Caco-2 (cell line): ENCODE data around the gene SP100. TPM values are rescaled to one million over a fixed set of nuclear protein-coding genes. Genes with fewer than 3 reads are reported as not detected.

Source experiments
- Bru-seq: library from RNA; stranded (reverse); fragments of 400-500 nt; gene quantifications from one replicate; lab custom pipeline; 2021; lab: Mats Ljungman, UMichigan
- BruChase-seq, 2 experiments: library from RNA; stranded (reverse); fragments of 400-500 nt; gene quantifications; one replicate each; lab custom pipeline; 2021; lab: Mats Ljungman, UMichigan
- BruUV-seq: library from RNA; stranded (reverse); fragments of 400-500 nt; replicated peaks from 2 replicates; lab custom pipeline; 2021; lab: Mats Ljungman, UMichigan
- CTCF ChIA-PET: fragments of 300-600 bp; sonication (Branson Sonifier 250); formaldehyde crosslinking; loops from one replicate; lab custom pipeline; 2022; ENCODE audit warnings: antibody characterized with exemption; lab: Charles Lee
- POLR2A ChIA-PET: fragments of 300-600 bp; sonication (Branson Sonifier 250); formaldehyde crosslinking; loops from one replicate; lab custom pipeline; 2022; ENCODE audit warnings: antibody characterized with exemption; lab: Charles Lee
- DNase-seq, 2 experiments: peaks; one replicate each; pipeline versions ENCODE4 v3.0.0 to v3.0.0-alpha.2; 2020 to 2022
- H3K27me3 ChIP-seq: replicated peaks from 2 replicates; pipeline ENCODE4 v1.6.0; 2011; ENCODE audit warnings: low read length; ENCODE audit not compliant: control insufficient read depth, insufficient read depth
- H3K36me3 ChIP-seq: 2 replicates; pipeline ENCODE4 v1.5.1; 2011; ENCODE audit warnings: low read length; ENCODE audit not compliant: control insufficient read depth, insufficient read depth
- H3K4me1 ChIP-seq: fragments of 250-450 bp; sonication (Bioruptor Pico); 2 replicates; pipeline ENCODE4 v1.5.1; 2020; ENCODE audit warnings: mild to moderate bottlenecking
- H3K4me3 ChIP-seq: 2 replicates; pipeline ENCODE4 v1.5.1; 2011; ENCODE audit warnings: low read depth, mild to moderate bottlenecking, control low read depth, low read length
- H3K9me3 ChIP-seq: fragments of 250-450 bp; sonication (Bioruptor Pico); 2 replicates; pipeline ENCODE4 v1.5.1; 2020; ENCODE audit warnings: mild to moderate bottlenecking, moderate library complexity
- H3K27ac Mint-ChIP-seq: one replicate; pipeline ENCODE4 v1.8.0; 2022; ENCODE audit warnings: mixed read lengths; ENCODE audit not compliant: unreplicated experiment
- H3K27me3 Mint-ChIP-seq: one replicate; pipeline ENCODE4 v1.8.0; 2022; ENCODE audit warnings: mixed read lengths; ENCODE audit not compliant: insufficient read depth, unreplicated experiment
- H3K36me3 Mint-ChIP-seq: one replicate; pipeline ENCODE4 v1.8.0; 2022; ENCODE audit warnings: mild to moderate bottlenecking, mixed read lengths; ENCODE audit not compliant: insufficient read depth, unreplicated experiment
- H3K4me1 Mint-ChIP-seq: one replicate; pipeline ENCODE4 v1.8.0; 2022; ENCODE audit warnings: low read depth, mixed read lengths; ENCODE audit not compliant: unreplicated experiment
- H3K4me3 Mint-ChIP-seq: one replicate; pipeline ENCODE4 v1.8.0; 2022; ENCODE audit warnings: mild to moderate bottlenecking, moderate library complexity, mixed read lengths; ENCODE audit not compliant: unreplicated experiment
- H3K9me3 Mint-ChIP-seq: one replicate; pipeline ENCODE4 v1.8.0; 2022; ENCODE audit warnings: mixed read lengths; ENCODE audit not compliant: unreplicated experiment
- intact Hi-C: fragments of 100-400 bp; cut with micrococcal nuclease; formaldehyde crosslinking; loops from one replicate; pipeline ENCODE4 v1.10.0; 2022; ENCODE audit not compliant: unreplicated experiment
- long read RNA-seq: library from polyadenylated mRNA; stranded (forward); transcript quantifications from one replicate; pipeline ENCODE4 v2.0.0, GENCODE V29; 2022
- total RNA-seq: library from RNA; stranded (reverse); gene quantifications from 2 replicates; pipeline ENCODE4 v1.2.3, GENCODE V29; 2022
- TF ChIP-seq, protein P1 (sequence below), 2 experiments: fragments of 200-600 bp in 1 of 2; IDR thresholded peaks; 1 replicate in 1 of 2; 2 replicates in 1 of 2; pipeline versions ENCODE4 v1.5.1 to v1.8.0; 2011 to 2022; ENCODE audit warnings: antibody characterized with exemption in 1 of 2, control low read depth in 1 of 2, inconsistent platforms in 1 of 2, low read depth in 1 of 2, low read length in 1 of 2, mild to moderate bottlenecking in 1 of 2, moderate library complexity in 1 of 2; ENCODE audit not compliant: insufficient read depth in 1 of 2, severe bottlenecking in 1 of 2, unreplicated experiment in 1 of 2

Gene SP100
- total RNA-seq (6.3 and 7.8 TPM in 2 replicates), Bru-seq, nascent RNA (percentile 44 among the genes with signal in this experiment), BruChase-seq, experiment 1, labeled RNA remaining after a 2-hour chase (percentile 35 among the genes with signal in this experiment), BruChase-seq, experiment 2, labeled RNA remaining after a 6-hour chase (percentile 33 among the genes with signal in this experiment)
- long read RNA-seq, transcript SP100-204 (15 exons, 1,898 nt) = major isoform, 6 of 7 reads
- long read RNA-seq, partial matches to known transcripts = 0 of 7 reads
- long read RNA-seq, other reads (novel, unspliced or antisense) = 1 of 7 reads

- H3K36me3 ChIP-seq = no peaks in the 10 kb centered on the region
- no peaks in the 10 kb centered on the region for H3K27me3 ChIP-seq
- intact Hi-C loops = no loop called here
- H3K36me3 Mint-ChIP-seq = no peaks in the 10 kb centered on the region
- H3K4me3 ChIP-seq = peak within 1 kb of the TSS; percentile 32
- CTCF ChIA-PET = no interaction called here
- H3K9me3 Mint-ChIP-seq = no peaks in the 10 kb centered on the region
- TF ChIP-seq, protein P1, sequence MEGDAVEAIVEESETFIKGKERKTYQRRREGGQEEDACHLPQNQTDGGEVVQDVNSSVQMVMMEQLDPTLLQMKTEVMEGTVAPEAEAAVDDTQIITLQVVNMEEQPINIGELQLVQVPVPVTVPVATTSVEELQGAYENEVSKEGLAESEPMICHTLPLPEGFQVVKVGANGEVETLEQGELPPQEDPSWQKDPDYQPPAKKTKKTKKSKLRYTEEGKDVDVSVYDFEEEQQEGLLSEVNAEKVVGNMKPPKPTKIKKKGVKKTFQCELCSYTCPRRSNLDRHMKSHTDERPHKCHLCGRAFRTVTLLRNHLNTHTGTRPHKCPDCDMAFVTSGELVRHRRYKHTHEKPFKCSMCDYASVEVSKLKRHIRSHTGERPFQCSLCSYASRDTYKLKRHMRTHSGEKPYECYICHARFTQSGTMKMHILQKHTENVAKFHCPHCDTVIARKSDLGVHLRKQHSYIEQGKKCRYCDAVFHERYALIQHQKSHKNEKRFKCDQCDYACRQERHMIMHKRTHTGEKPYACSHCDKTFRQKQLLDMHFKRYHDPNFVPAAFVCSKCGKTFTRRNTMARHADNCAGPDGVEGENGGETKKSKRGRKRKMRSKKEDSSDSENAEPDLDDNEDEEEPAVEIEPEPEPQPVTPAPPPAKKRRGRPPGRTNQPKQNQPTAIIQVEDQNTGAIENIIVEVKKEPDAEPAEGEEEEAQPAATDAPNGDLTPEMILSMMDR (IDR thresholded peaks at IDR 0.05; ENCODE audit: insufficient read depth in 1 of 2, low read depth in 1 of 2, low read length in 1 of 2, severe bottlenecking in 1 of 2, unreplicated experiment in 1 of 2) = no peak
- TSS peak; percentile 53 for BruUV-seq
- H3K4me1 Mint-ChIP-seq = no peaks in the 10 kb centered on the region
- H3K4me3 Mint-ChIP-seq = peak within 1 kb of the TSS; percentile 69
- POLR2A ChIA-PET = no interaction called here
- H3K9me3 ChIP-seq = no peaks in the 10 kb centered on the region
- peak; percentile 33 to 63 for DNase-seq
- H3K27ac Mint-ChIP-seq = peak within 1 kb of the TSS; percentile 59
- H3K4me1 ChIP-seq = no peaks in the 10 kb centered on the region
- H3K27me3 Mint-ChIP-seq = no peaks in the 10 kb centered on the region
These were observed at the start of gene SP100 for GRCh38 chr2:230416061-230416721. Gene SP100 (plus strand): TSS chr2:230416201. CDS start chr2:230416297, 96 bp downstream.

DNA sequence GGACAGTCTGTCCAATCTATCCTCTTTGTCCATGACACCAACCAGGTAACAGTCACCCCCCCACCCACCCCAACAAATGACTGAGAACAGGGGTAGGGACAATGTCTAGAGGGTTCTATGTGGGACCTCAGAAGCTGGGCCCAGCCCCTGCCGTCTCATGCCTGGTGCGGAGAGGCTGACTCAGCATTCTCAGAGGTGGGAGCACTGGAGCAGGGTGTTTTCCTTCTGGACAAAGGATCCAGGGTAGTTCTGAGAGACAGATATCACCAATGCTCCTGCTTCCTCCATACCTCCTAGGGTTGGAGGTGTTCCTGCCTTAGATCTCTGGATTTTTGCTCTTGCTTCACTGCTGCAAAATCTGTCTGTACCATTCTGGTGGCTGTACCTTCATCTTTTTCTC is 33.9 kb upstream of the SP100 start:
- Histone ChIP-seq H3K9me3 (no peaks in the 10 kb centered on the region), H3K36me3 (no peaks in the 10 kb centered on the region), H3K4me3 (no peak overlapping the region), H3K27me3 (no peaks in the 10 kb centered on the region), H3K4me1 (no peaks in the 10 kb centered on the region)
- ChIA-PET CTCF (no interaction called here), POLR2A (no interaction called here)
- BruUV-seq = no TSS peak
- DNase-seq = no peak
- Mint-ChIP-seq H3K9me3 (no peaks in the 10 kb centered on the region), H3K4me3 (no peak overlapping the region), H3K36me3 (no peaks in the 10 kb centered on the region), H3K27me3 (peaks cover 2% of the 10 kb centered on the region), H3K27ac (no peak overlapping the region), H3K4me1 (peaks cover 6% of the 10 kb centered on the region)
- TF ChIP-seq, protein P1 (IDR thresholded peaks at IDR 0.05; ENCODE audit: insufficient read depth in 1 of 2, low read depth in 1 of 2, low read length in 1 of 2, severe bottlenecking in 1 of 2, unreplicated experiment in 1 of 2) = no peak
- intact Hi-C loops = no loop called here

DNA sequence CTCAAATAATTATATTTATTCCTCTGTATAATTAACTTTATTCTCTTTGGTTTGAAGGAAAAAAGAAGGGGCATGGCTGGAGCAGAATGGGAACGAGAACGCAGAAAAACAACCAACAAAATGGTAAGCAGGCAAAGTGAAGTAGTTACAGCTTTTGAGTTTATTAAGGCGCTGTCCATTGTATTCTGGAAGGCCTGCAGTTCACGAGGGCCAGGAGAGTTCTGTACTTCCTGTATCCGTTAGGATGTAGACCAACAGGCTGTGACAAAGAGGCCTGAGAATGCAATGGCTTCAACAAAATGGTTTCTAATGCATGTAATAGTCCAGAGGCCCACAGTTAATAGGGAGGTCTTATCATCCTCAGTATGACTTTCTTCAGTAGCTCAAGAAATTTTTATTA is 32.5 kb upstream of the SP100 start:
- Mint-ChIP-seq H3K4me1 (peaks cover 7% of the 10 kb centered on the region), H3K27me3 (peaks cover 2% of the 10 kb centered on the region), H3K27ac (no peak overlapping the region), H3K36me3 (no peaks in the 10 kb centered on the region), H3K9me3 (no peaks in the 10 kb centered on the region), H3K4me3 (no peak overlapping the region)
- TF ChIP-seq, protein P1 (IDR thresholded peaks at IDR 0.05; ENCODE audit: insufficient read depth in 1 of 2, low read depth in 1 of 2, low read length in 1 of 2, severe bottlenecking in 1 of 2, unreplicated experiment in 1 of 2) = no peak
- ChIA-PET POLR2A (no interaction called here), CTCF (no interaction called here)
- no TSS peak for BruUV-seq
- H3K9me3 ChIP-seq = no peaks in the 10 kb centered on the region
- no peaks in the 10 kb centered on the region for H3K36me3 ChIP-seq
- H3K4me1 ChIP-seq = no peaks in the 10 kb centered on the region
- no peaks in the 10 kb centered on the region for H3K27me3 ChIP-seq
- intact Hi-C loops = no loop called here
- H3K4me3 ChIP-seq = no peak overlapping the region
- no peak for DNase-seq
